NK-92 treated with Interleukin-12 subunit alpha and Interleukin-12 subunit beta, amount 100 ng/mL, for 24 hours (cell line): ENCODE results near the gene DHX57.

Experiments used
- DNase-seq: peaks from one replicate; lab custom pipeline; 2025; lab: John Stamatoyannopoulos, UW

Gene DHX57

GRCh38 chr2:38750011-38750890, 125.5 kb downstream of the DHX57 start:
- DNase-seq = peak; percentile 34

- no peak for DNase-seq
These were observed 126.6 kb downstream of the DHX57 start for GRCh38 chr2:38748943-38749804.

- no peak for DNase-seq
These were observed 127.3 kb downstream of the DHX57 start for GRCh38 chr2:38748391-38748790.

- DNase-seq = no peak
These were observed 127.9 kb downstream of the DHX57 start for GRCh38 chr2:38747819-38748218.
